ENCODE measurements around the gene TRIM60. TPM values are rescaled to one million over a fixed set of nuclear protein-coding genes. Genes with fewer than 3 reads are reported as not detected.

Gene TRIM60
- total and polyA plus RNA-seq, 8 donors, result not detected

DNA sequence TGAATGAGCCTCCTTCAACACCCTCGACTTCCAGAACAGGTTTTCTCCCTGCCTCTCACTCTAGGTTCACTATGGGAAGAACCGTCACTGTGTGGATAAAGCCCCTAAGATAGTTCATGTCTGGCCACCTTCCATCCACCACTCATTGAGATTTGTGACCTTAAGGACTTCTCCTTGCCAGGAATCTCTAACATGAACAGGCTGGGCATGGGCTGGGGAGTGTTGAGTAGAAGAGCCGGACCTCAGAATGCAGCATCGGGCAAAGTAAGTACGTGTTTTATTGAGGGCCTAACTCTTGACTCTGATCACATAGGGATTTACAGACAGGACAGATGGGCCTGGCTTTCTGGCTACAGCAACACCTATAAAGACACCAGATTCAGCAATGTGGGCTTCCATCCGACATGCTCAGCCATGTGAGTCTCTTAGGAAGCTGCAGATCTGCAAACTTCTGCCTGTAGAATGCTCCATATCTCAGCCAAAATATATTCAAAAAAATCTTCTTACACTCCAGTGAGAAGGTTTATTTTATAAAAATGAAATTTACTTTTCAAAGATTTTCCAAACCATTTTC is 26.4 kb upstream of the TRIM60 start:
- peaks cover 0 to 4% (median 0%) of the 10 kb centered on the region in 4 donors for H3K27me3 ChIP-seq
- no peaks in the 10 kb centered on the region for H3K36me3 ChIP-seq
- intact Hi-C loops (cut with DNase I), result no loop called here
- FAIRE-seq (no peak), DNase-seq (no peak), ATAC-seq (no peak)
- no peaks in the 10 kb centered on the region for H3K9me3 ChIP-seq
- no peak overlapping the region for H3K27ac ChIP-seq
- H3K4me3 ChIP-seq, result no peak overlapping the region
- TF ChIP-seq, protein P1, sequence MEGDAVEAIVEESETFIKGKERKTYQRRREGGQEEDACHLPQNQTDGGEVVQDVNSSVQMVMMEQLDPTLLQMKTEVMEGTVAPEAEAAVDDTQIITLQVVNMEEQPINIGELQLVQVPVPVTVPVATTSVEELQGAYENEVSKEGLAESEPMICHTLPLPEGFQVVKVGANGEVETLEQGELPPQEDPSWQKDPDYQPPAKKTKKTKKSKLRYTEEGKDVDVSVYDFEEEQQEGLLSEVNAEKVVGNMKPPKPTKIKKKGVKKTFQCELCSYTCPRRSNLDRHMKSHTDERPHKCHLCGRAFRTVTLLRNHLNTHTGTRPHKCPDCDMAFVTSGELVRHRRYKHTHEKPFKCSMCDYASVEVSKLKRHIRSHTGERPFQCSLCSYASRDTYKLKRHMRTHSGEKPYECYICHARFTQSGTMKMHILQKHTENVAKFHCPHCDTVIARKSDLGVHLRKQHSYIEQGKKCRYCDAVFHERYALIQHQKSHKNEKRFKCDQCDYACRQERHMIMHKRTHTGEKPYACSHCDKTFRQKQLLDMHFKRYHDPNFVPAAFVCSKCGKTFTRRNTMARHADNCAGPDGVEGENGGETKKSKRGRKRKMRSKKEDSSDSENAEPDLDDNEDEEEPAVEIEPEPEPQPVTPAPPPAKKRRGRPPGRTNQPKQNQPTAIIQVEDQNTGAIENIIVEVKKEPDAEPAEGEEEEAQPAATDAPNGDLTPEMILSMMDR (IDR thresholded peaks at IDR 0.05), result no peak
- no peaks in the 10 kb centered on the region for H3K4me1 ChIP-seq
- 70 to 71% methylated on average over 6 of the region's 6 CpGs for WGBS, 2 donors

DNA sequence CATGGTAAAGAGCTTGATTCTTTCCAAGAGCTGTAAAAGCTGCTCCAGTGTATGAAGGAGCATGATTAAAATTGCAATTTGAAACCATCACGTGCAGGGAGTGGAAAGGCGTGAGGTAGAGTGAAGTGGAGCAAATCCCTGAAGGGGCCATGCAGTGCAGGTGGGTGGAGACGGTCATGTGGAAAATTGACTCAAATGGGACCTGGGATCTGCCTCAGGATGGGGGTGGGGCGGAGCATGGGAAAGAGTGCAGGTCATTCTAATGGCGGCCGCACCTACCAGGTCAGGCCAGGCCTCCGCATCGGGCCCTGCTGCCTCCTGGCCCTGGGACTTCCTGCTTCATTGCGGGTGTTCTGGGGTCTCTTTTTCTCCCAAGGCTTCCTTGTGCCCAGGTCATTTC is 25.3 kb upstream of the TRIM60 start:
- no peak for ATAC-seq
- H3K27ac ChIP-seq, result no peak overlapping the region
- no peaks in the 10 kb centered on the region for H3K4me1 ChIP-seq
- FAIRE-seq, result no peak
- intact Hi-C loops (cut with DNase I), result no loop called here
- no peaks in the 10 kb centered on the region for H3K9me3 ChIP-seq
- WGBS, 2 donors, result 76 to 82% methylated on average over 9 of the region's 9 CpGs
- DNase-seq, result no peak
- H3K27me3 ChIP-seq, result peaks cover 0 to 4% (median 0%) of the 10 kb centered on the region in 4 donors
- no peaks in the 10 kb centered on the region for H3K36me3 ChIP-seq
- no peak overlapping the region for H3K4me3 ChIP-seq
- TF ChIP-seq, protein P1 (IDR thresholded peaks at IDR 0.05), result no peak

DNA sequence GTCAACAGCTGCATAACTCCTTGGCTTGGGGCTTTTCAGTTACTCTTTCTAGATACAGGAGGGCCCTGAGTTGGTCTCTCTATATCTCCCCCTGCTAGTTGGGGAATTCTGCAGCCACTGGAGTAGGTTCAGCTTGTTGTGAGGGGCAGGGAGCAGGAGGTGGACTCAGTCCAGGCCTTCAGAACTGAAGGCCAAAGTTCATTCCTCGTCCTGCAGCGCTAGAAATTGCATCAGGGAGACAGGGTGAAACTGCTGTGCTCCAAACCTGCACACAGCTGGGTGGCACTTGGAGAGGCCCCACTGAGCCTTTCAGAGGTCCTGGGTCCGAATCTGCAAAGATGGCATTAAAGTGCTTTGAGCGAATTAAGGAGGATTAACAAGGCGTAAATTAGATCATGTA is 24.9 kb upstream of the TRIM60 start:
- Histone ChIP-seq H3K36me3 (no peaks in the 10 kb centered on the region), H3K4me3 (no peak overlapping the region), H3K4me1 (no peaks in the 10 kb centered on the region), H3K27me3 (peaks cover 0 to 4% (median 0%) of the 10 kb centered on the region in 4 donors), H3K27ac (no peak overlapping the region), H3K9me3 (no peaks in the 10 kb centered on the region)
- FAIRE-seq (no peak), ATAC-seq (no peak), DNase-seq (no peak)
- TF ChIP-seq, protein P1 (IDR thresholded peaks at IDR 0.05), result no peak
- intact Hi-C loops (cut with DNase I), result no loop called here
- 57 to 64% methylated on average over 5 of the region's 5 CpGs for WGBS, 2 donors

DNA sequence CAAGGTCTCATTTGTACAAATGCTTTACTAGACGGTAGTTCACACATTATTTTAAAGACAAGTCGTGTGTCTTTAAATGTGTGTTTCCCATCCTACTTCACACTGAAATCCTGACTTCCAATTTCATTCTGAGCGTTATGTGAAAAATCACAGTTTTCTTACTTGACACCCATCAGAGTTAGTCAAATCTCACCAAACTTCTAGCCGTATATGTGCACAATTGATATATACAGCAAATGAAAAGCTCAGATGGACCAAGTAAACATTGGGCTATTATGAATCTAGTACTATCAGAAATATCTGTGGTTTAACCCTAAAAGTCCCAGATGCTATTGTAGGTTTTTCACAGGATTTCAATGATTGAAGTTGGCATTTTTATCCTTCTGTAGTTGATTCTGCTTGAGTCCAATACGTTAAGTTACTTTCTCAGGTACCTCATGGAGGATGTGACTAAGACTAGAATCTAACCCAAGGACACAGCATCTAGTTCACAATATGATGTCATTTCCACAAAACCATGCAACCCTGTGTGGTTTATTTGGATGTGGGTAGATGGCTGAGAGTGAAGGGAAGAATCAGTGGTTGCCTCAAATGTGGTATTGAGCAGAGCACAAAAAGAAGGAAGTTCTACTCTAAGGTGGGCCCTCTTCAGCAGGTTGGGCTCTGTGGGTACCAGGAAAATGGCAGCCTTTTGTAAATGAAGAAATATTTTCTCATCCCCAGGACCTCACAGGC is 22.1 kb upstream of the TRIM60 start:
- intact Hi-C loops (cut with DNase I), result no loop called here
- 41 to 45% methylated on average over 5 of the region's 5 CpGs for WGBS, 2 donors
- ATAC-seq, result no peak
- no peak for FAIRE-seq
- H3K4me1 ChIP-seq, result no peaks in the 10 kb centered on the region
- H3K27me3 ChIP-seq, result no peaks in the 10 kb centered on the region
- no peak overlapping the region for H3K27ac ChIP-seq
- H3K4me3 ChIP-seq, result no peak overlapping the region
- no peak for DNase-seq
- no peaks in the 10 kb centered on the region for H3K9me3 ChIP-seq
- TF ChIP-seq, protein P1 (IDR thresholded peaks at IDR 0.05), result no peak
- H3K36me3 ChIP-seq, result no peaks in the 10 kb centered on the region

DNA sequence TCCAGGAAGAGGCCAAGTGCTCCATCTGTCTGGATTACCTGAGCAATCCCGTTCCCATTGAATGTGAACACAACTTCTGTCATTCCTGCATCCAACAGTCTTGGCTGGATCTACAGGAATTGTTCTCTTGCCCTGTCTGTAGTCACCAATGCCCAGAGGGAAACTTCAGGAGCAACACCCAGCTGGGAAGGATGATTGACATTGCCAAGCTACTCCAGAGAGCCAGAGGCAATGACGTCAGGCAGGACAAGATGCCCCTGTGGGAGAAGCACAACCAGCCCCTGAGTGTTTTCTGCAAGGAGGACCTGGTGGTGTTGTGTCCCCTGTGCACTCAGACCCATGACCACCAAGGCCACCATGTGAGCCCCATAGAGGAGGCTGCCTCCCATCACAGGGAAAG is 21.3 kb upstream of the TRIM60 start:
- 55 to 88% methylated on average over 2 of the region's 2 CpGs for WGBS, 2 donors
- FAIRE-seq, result no peak

More for the DNA sequence above, 21.3 kb upstream of the TRIM60 start:
- ATAC-seq, result no peak
- Histone ChIP-seq H3K36me3 (no peaks in the 10 kb centered on the region), H3K4me1 (no peaks in the 10 kb centered on the region), H3K27ac (no peak overlapping the region), H3K27me3 (no peaks in the 10 kb centered on the region), H3K4me3 (no peak overlapping the region), H3K9me3 (no peaks in the 10 kb centered on the region)
- no peak for DNase-seq
- intact Hi-C loops (cut with DNase I), result no loop called here
- TF ChIP-seq, protein P1 (IDR thresholded peaks at IDR 0.05), result no peak
